HUES48 (cell line): ENCODE data around the gene SNAPC2.
A peak's percentile ranks its signal among the peaks of the same experiment; 100 is the strongest.
"Not testable (repeated sequence)": the region's sequence is repeated elsewhere in the genome, so short reads cannot be mapped to it uniquely, and the experiment has no call there.

ENCODE experiments used
- H3K27ac ChIP-seq: one replicate; pipeline ENCODE4 v1.7.0; 2013; ENCODE audit warnings: low read depth, low read length, inconsistent platforms
- H3K27me3 ChIP-seq: 2 replicates; pipeline ENCODE4 v1.6.1; 2013; ENCODE audit warnings: mild to moderate bottlenecking, low read length; ENCODE audit not compliant: control insufficient read depth, insufficient read depth
- H3K36me3 ChIP-seq: 2 replicates; pipeline ENCODE4 v1.6.1; 2013; ENCODE audit warnings: low read length; ENCODE audit not compliant: control insufficient read depth, insufficient read depth
- H3K4me1 ChIP-seq: 2 replicates; pipeline ENCODE4 v1.6.1; 2013; ENCODE audit warnings: mild to moderate bottlenecking, low read length; ENCODE audit not compliant: control insufficient read depth, insufficient read depth
- H3K4me3 ChIP-seq: 2 replicates; pipeline ENCODE4 v1.5.1; 2013; ENCODE audit warnings: mild to moderate bottlenecking, low read depth, low read length
- H3K9ac ChIP-seq: 2 replicates; pipeline ENCODE4 v1.6.1; 2013; ENCODE audit warnings: mild to moderate bottlenecking, low read depth, low read length, moderate library complexity
- H3K9me3 ChIP-seq: 2 replicates; pipeline ENCODE4 v1.6.1; 2013; ENCODE audit warnings: low read length; ENCODE audit not compliant: control insufficient read depth, insufficient read depth

Gene SNAPC2

DNA sequence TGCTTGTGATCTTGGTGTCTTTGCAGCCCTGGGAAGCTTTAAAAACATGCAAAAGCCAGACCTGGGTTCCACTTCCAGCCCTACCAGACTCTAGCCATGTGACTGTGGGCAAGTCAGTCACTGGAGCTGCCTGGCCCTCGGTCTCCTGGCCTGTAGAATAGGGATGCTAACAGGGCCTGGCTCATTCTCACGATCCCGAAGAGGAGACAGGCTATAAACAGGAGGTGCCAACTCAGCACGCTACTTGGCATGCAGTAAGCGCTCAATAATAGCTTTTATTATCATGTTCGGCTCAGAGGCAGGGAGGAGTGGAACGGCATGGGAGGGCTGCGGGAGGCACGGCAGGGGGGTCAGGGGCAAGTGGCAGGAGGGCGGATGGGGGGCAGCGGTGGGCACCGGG is 4.1 kb downstream of the SNAPC2 start:
- no peak overlapping the region for H3K9ac ChIP-seq
- peaks cover 13% of the 10 kb centered on the region; the same call in 1 of the 2 replicates for H3K36me3 ChIP-seq
- H3K4me3 ChIP-seq = no peak overlapping the region

DNA sequence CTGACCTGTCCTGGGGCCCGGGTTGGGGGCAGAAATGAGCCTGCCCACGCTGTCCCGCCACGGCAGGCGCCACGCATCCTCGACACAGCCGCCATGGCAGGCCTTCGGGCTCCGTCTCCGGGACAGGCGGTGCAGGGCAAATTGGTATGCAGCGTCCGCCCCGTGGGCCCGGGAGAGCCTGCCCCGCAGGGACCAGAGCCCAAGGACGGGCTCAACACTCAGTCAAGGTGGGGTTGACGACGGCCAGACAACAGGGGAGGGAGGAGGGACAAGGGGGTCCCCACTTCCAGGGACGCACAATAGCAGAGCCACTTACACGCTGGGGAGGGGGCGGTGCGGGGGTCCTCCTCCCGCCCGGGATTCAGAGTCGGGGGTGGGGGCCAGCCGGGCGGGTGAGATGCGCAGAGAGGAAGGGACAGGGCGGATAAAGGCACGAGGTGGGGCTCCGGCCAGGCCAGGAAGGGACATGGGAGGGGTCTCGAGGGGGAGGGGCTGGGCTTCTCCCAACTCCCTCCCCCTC is 4.6 kb downstream of the SNAPC2 start:
- Histone ChIP-seq H3K4me3 (peak overlapping the region; percentile 58; the same call in 1 of the 2 replicates), H3K4me1 (peaks cover 5% of the 10 kb centered on the region; the same call in 1 of the 2 replicates), H3K36me3 (peaks cover 13% of the 10 kb centered on the region; the same call in 1 of the 2 replicates), H3K27ac (no peak overlapping the region), H3K9me3 (no peaks in the 10 kb centered on the region), H3K9ac (no peak overlapping the region), H3K27me3 (no peaks in the 10 kb centered on the region)

More for the DNA sequence above, 4.1 kb downstream of the SNAPC2 start:
- Histone ChIP-seq H3K27ac (no peak overlapping the region), H3K9me3 (no peaks in the 10 kb centered on the region), H3K27me3 (no peaks in the 10 kb centered on the region), H3K4me1 (peaks cover 8% of the 10 kb centered on the region; the same call in 1 of the 2 replicates)

DNA sequence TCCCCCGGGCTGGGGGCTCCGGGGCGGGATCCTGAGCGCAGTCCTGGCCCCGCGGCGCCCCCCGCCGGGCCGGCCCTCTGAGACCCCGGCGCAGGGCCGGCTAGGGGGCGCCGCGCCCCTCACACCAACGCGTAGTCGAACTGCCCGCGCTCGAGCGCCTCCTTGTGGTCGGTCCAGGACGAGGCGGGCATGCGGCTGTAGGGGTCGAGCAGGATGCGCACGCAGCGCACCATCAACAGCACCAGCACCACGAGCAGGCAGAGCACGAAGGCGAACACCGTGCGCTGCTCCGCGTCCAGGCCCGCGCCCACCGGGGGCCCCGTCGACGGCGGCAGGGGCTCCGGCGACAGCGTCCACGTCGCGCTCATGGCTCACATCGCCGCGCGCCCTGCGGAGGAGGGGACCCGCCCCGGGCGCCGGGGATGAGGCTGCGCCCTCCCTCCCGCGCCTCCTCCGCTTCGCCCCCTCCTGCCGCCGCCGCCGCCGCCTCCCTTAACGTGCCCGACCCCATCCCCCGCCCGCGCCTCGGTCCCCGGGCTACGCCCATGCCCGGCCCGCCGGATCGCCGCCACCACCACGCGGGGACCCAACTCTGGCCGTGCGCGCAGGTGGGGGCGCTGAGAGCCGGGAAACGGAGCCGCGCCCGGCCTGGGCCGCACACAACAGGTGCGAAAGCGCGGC is 5.2 kb downstream of the SNAPC2 start:
- peak overlapping the region; percentile 58; the same call in 1 of the 2 replicates for H3K4me3 ChIP-seq

DNA sequence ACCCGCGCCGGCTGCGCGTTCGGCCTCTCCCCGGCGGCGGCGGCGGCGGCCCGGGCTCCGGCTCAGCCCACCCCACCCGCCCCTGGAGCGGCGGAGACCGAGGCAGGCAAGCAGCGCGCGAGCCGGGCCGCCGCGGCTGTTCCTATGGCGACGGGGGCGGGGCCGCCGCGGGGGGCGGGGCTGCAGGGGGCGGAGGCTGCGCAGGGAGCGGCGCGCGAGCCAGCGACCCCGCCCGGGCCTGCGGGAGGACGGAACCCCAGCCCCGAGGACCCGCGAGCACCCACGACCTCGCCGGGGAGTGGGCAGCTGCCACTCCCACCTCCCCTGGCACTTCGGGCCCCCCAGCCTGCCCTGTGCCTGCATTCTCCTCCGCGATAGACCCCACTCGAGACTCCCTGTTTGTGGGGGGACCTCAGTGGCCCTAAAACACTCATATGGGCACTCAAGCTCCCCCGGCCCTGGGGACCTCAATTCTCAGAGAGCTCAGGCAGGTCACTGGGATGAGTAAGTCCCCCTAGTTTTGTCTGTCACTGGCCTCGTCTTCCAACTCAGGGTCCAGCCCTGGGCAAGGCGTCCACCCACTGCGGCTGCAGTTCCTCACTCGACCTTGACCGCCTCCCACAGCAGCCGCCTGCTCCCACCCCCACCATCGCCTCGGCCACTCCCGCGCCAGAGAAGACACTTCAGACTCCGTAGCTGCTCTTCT is 6.0 kb downstream of the SNAPC2 start, which contains the start of gene CTXN1:
Gene CTXN1, minus strand, starts transcription at position 115 of the 706 bp plus-strand sequence. CDS start 597 bp downstream, outside the sequence.
- H3K9ac ChIP-seq = no peak within 1 kb of the TSS
- H3K36me3 ChIP-seq = peaks cover 26% of the 10 kb centered on the region
- peaks cover 3% of the 10 kb centered on the region; the same call in 1 of the 2 replicates for H3K4me1 ChIP-seq
- H3K4me3 ChIP-seq = peak within 1 kb of the TSS; percentile 58
- peak within 1 kb of the TSS; percentile 68 for H3K27ac ChIP-seq
- H3K9me3 ChIP-seq = no peaks in the 10 kb centered on the region
- H3K27me3 ChIP-seq = no peaks in the 10 kb centered on the region

More for the DNA sequence above, 5.2 kb downstream of the SNAPC2 start:
- peaks cover 3% of the 10 kb centered on the region; the same call in 1 of the 2 replicates for H3K4me1 ChIP-seq
- H3K36me3 ChIP-seq = peaks cover 17% of the 10 kb centered on the region
- peak overlapping the region; percentile 68 for H3K27ac ChIP-seq
- H3K9ac ChIP-seq = no peak overlapping the region
- no peaks in the 10 kb centered on the region for H3K9me3 ChIP-seq
- no peaks in the 10 kb centered on the region for H3K27me3 ChIP-seq

DNA sequence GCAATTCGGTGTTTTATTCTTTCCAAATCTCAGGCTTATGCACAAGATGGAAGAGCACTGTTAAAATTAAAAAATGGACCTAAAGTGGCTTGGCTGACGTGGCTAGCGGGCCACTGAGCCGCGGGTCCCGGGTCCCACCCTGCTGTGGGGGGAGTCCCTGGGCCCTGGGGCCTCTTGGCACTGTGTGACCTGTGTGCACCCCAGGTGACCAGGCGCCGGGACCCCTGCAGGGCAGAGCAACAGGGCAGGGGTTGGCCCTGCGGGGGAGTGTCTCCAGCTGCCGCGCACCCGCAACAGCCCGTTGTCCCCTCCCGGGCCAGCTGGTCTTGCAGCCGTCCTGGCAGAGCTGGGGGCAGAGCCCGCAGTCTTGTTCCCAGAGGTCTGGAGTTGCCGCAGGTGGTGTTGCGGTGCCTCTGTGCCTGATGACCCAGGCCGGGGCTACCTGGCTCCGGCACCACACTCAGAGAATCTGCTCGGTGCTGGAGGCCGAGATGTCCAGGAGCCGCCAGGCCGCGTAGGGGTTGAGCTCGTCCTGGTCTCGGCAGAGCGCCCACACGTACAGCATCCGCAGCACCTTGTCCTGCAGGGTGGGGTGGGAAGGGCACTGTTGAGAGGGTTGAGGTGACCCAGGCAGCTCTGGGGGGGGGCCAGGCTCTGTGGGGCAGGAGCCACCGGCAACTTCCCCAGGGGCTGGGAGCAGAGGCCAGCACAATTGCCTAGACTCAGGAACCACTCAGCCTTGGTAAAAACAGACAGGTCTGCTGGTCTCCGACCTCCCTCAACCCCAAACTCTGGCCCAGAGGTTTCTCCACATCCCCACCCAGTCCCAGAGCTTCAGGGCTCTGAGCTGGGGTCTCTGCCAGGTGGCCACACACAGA is 6.8 kb downstream of the SNAPC2 start:
- Histone ChIP-seq H3K27me3 (no peaks in the 10 kb centered on the region), H3K9me3 (no peaks in the 10 kb centered on the region), H3K36me3 (peaks cover 33% of the 10 kb centered on the region), H3K4me3 (no peak overlapping the region), H3K9ac (no peak overlapping the region), H3K27ac (peak overlapping the region; percentile 18), H3K4me1 (peaks cover 3% of the 10 kb centered on the region; the same call in 1 of the 2 replicates)

DNA sequence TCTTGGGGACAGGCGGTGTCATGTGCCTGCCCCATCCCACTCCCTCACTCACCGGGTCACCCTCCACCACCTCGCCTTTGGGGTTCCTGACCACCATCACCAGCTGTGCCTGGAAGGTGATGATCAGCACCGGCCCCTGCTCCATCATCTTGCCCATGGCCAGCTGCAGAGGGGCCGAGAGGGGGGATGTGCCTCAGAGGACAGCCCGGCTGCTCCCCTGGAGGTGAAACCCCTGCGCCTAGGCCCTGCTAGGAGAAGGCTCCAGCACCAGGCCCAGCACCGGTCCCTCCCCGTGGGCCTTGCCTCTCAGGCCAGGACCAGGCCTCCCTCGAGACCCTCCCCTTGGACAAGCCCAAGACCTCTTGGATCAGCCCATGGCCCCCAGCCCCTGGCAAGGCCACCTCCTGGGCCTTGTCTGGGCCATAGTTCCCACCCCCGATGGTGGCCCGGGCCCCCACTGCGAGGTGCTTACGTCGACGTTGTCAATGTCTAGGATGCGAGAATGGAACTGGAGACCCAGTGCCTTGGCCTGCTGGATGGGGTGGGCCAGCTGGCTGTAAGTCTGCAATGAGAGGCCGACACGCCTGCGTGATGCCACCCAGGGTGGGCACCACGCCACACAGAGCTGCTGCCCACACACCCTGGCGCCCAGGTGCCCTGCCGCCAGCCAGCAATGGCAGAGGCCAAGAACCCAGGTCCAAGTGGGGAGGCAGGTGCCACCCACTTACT is 7.6 kb downstream of the SNAPC2 start:
- H3K9me3 ChIP-seq = no peaks in the 10 kb centered on the region

DNA sequence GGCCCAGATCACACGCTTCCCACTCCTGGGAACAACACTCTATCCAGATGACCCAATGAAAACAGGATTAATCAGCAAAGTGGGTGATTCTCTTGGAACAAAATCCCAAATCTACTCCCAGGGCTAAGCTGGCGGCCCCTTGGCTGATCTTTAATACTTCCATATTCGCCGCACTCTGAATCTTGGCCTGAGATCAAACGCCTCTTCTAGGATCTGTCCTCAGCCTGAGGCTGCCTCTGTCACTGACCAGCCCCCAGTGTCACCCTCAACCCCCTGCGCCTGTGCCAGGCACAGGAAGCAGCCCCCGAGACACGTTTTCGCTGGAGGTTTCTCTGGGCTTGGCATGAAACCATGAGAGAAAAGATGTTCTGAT is 8.2 kb downstream of the SNAPC2 start:
- no peak overlapping the region for H3K4me3 ChIP-seq
- peaks cover 3% of the 10 kb centered on the region; the same call in 1 of the 2 replicates for H3K4me1 ChIP-seq
- no peaks in the 10 kb centered on the region for H3K27me3 ChIP-seq
- H3K27ac ChIP-seq = peak overlapping the region; percentile 73
- no peaks in the 10 kb centered on the region for H3K9me3 ChIP-seq
- peaks cover 36% of the 10 kb centered on the region for H3K36me3 ChIP-seq
- H3K9ac ChIP-seq = no peak overlapping the region

More for the DNA sequence above, 7.6 kb downstream of the SNAPC2 start:
- Histone ChIP-seq H3K36me3 (peaks cover 33% of the 10 kb centered on the region), H3K9ac (no peak overlapping the region), H3K27me3 (no peaks in the 10 kb centered on the region), H3K4me1 (peaks cover 3% of the 10 kb centered on the region; the same call in 1 of the 2 replicates), H3K4me3 (no peak overlapping the region), H3K27ac (no peak overlapping the region)

DNA sequence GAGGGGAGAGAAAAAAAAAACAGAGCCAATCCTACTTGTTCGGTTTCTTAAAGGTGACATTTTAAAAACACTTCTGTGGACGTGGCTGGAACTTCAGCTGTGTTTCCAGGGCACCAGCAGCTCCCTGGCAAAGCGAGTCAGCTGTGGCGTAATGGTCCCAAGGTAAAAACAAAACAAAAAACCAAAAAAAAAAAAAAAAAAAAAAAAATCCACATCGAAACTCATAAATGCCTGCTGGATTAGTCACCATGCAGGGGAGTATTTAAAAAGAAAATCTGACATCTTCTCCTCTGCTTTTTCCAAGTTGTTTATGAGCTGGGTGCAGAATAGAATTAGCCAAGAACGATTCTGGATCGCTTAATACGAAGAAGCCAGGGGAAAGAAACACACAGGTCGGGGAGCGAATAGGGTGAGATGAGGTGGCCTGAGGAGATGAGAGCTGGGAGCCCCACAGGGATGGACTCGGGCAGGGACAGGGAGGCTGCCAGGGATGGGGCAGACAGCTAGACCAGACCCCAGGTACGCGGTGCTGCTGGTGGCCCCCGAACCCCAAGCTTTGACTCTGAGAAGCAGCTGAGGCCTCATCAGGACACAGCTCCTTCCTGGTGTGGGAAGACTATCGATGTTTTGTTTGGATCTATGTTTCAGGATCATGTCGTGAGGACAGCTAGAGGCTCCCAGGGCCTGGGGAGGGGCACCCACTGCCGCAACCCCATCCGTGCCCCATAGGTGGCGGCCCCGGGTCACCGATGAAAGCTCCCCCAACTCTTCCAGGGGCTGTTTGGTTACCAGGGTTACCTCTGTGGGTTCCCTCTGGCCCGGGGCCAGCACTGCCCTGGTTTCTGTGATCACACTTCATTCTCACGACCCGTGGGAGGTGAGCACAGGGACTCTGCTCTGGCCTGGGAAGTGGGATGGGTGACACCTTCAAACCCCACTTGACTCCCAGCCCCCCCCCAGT is 8.9 kb downstream of the SNAPC2 start:
- H3K9ac ChIP-seq = no peak overlapping the region
- peaks cover 43% of the 10 kb centered on the region for H3K36me3 ChIP-seq

DNA sequence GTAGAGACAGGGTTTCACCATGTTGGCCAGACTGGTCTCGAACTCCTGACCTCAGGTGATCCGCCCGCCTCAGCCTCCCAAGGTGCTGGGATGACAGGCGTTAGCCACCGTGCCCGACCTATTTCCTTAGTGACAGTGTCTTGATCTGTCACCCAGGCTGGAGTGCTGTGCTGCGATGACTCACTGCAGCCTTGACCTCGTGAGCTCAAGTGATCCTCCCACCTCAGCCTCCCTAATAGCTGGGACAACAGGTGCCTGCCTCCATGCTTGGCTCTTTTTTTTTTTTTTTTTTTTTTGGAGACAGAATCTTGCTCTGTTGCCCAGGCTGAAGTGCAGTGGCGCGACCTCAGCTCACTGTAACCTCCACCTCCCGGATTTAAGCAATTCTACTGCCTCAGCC is 9.9 kb downstream of the SNAPC2 start:
- H3K4me1 ChIP-seq, H3K27me3 ChIP-seq, H3K9me3 ChIP-seq, H3K9ac ChIP-seq, H3K4me3 ChIP-seq, H3K27ac ChIP-seq: not testable (repeated sequence)
- H3K36me3 ChIP-seq = peaks cover 53% of the 10 kb centered on the region

More for the DNA sequence above, 8.9 kb downstream of the SNAPC2 start:
- Histone ChIP-seq H3K4me3 (no peak overlapping the region), H3K4me1 (peaks cover 3% of the 10 kb centered on the region; the same call in 1 of the 2 replicates), H3K9me3 (no peaks in the 10 kb centered on the region), H3K27ac (peak overlapping the region; percentile 73), H3K27me3 (no peaks in the 10 kb centered on the region)
